GM18499 (cell line): ENCODE measurements around the gene UQCC2.

Experiments
- ATAC-seq: cut with Tn5 transposase; IDR thresholded peaks from one replicate; pipeline ENCODE4 v1.9.1; 2021; ENCODE audit warnings: moderate number of reproducible peaks; ENCODE audit not compliant: insufficient read depth, unreplicated experiment

The UQCC2 gene

GRCh38 chr6:33744895-33745546 lies 33.5 kb upstream of the UQCC2 start:
- ATAC-seq = no peak

GRCh38 chr6:33744001-33744848 lies 32.7 kb upstream of the UQCC2 start:
- no peak for ATAC-seq

- ATAC-seq = no peak
Measured at GRCh38 chr6:33742837-33743236, 31.3 kb upstream of the UQCC2 start.

- no peak for ATAC-seq
Measured at GRCh38 chr6:33742092-33742491, 30.6 kb upstream of the UQCC2 start.

- ATAC-seq = no peak
Measured at GRCh38 chr6:33740794-33741193, 29.3 kb upstream of the UQCC2 start.

- no peak for ATAC-seq
Measured at GRCh38 chr6:33740204-33740608, 28.7 kb upstream of the UQCC2 start.

GRCh38 chr6:33739571-33739970 lies 28.1 kb upstream of the UQCC2 start:
- ATAC-seq = no peak

GRCh38 chr6:33738879-33739278 lies 27.4 kb upstream of the UQCC2 start:
- no peak for ATAC-seq

- ATAC-seq = no peak
Measured at GRCh38 chr6:33738153-33738552, 26.7 kb upstream of the UQCC2 start.

- no peak for ATAC-seq
Measured at GRCh38 chr6:33737267-33738026, 25.9 kb upstream of the UQCC2 start.

GRCh38 chr6:33735216-33735615 lies 23.7 kb upstream of the UQCC2 start:
- no peak for ATAC-seq

GRCh38 chr6:33733709-33734007 lies 22.2 kb upstream of the UQCC2 start:
- no peak for ATAC-seq

GRCh38 chr6:33732817-33733708 lies 21.6 kb upstream of the UQCC2 start:
- no peak for ATAC-seq

- ATAC-seq = no peak
Measured at GRCh38 chr6:33732385-33732784, 20.9 kb upstream of the UQCC2 start.

GRCh38 chr6:33731751-33732282 lies 20.3 kb upstream of the UQCC2 start:
- ATAC-seq = no peak

GRCh38 chr6:33731035-33731434 lies 19.5 kb upstream of the UQCC2 start:
- ATAC-seq = no peak

GRCh38 chr6:33730611-33731010 lies 19.1 kb upstream of the UQCC2 start:
- ATAC-seq = no peak

GRCh38 chr6:33729059-33729458 lies 17.6 kb upstream of the UQCC2 start:
- no peak for ATAC-seq

- no peak for ATAC-seq
Measured at GRCh38 chr6:33728438-33728837, 16.9 kb upstream of the UQCC2 start.

- ATAC-seq = no peak
Measured at GRCh38 chr6:33727932-33728331, 16.4 kb upstream of the UQCC2 start.
